HG02642 (cell line): Measurements from ENCODE around the gene TSFM.

Experiments used
- ATAC-seq: cut with Tn5 transposase; IDR thresholded peaks from one replicate; pipeline ENCODE4 v1.9.1; 2021; ENCODE audit warnings: mild to moderate bottlenecking; ENCODE audit not compliant: unreplicated experiment, poor library complexity

The TSFM gene

DNA sequence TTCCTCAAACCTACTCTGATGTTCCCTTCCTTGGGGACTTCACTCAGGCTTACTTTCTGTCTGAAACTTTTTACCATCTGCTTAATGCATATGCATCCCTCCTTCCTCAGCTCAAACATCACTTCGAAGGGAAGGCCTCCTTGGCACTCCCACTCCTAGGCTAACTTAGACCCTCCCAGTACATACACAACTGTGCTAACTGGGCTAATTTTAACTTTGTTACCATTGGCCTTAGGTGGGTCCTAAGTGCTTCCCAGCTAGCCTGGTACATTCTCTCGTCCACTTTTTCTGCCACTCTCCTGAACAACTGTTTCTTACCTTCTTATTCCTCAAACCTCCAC, 6.4 kb upstream of the TSFM start:
- no peak for ATAC-seq

DNA sequence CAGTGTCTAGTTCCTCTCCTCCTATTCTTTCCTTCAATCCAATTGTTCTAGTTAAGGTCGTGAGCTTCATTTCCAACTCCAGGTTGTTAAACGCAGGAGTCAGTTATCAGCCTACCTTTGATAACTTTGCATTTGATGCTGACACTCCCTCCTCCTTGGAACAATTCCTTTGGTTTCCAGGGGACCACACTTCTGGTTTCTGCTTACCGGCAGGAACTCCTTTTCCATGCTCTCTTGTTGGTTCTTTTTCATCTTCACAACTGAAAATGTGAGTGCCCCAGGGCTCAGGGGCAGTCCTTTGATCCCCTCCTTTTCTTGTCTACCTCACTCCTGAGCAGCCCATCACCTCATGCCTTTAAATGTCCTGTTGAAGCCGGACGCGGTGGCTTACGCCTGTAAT, 5.2 kb upstream of the TSFM start:
- no peak for ATAC-seq

DNA sequence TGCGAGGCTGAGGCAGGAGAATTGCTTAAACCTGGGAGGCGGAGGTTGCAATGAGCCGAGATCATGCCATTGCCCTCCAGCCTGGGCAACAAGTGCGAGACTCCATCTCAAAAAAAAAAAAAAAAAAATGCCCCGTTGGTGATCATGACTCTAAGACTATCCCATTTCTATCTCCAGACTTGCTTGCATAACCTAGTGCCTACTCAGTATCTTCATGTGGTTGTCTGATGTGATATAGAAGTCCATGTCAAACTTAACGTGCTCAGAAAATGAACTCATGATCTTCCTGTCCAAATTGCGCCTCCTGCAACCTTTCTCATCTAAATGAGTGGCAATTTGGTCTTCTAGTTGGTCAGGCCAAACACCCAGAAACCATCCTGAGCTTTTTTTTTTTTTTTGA, 4.7 kb upstream of the TSFM start:
- ATAC-seq = no peak

DNA sequence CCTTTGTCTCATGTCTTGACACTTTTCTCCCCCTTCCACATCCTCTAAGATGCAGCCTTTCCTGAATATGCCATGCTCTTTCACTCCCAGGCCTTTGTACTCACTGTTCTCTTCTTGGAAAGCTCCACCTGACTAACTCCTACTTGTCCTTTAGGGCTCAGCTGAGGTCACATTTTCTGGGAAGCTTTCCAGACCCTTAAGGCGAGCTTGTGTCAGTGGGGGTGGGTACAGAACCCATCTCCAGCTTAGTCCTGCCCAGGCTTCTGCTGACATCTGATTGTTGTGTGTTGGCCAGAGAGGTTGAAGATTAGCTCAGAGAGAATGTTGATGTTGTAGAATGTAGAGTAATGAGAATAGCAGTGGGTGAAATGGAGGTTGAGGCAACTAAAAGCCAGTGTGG, 2.9 kb upstream of the TSFM start:
- ATAC-seq = no peak

GRCh38 chr12:57780284-57780897, 2.2 kb upstream of the TSFM start:
- no peak for ATAC-seq

- ATAC-seq = no peak
Measured at GRCh38 chr12:57781244-57781643, 1.3 kb upstream of the TSFM start.

- ATAC-seq = no peak
Measured at GRCh38 chr12:57781801-57782200, 786 bp upstream of the TSFM start.

- no peak for ATAC-seq
Measured at GRCh38 chr12:57782243-57782607, 362 bp upstream of the TSFM start.

- ATAC-seq = no peak
Measured at GRCh38 chr12:57783466-57783801, 847 bp downstream of the TSFM start.

DNA sequence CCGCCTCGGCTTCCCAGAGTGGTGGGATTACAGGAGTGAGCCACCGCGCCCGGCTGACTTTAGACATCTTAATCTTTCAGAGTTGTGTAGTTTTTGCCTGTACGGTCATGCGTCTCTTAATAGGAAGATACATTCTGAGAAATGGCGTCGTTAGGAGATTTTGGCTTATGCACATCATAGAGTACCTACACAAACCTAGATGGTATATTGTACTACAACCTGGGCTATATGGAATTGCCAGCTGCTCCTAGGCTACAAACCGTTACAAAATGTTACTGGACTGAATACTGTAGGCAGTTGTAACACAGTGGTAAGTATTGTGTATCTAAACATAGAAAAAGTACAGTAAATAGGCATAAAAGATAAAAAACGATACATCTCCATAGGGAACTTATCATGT, 1.3 kb downstream of the TSFM start:
- ATAC-seq = no peak

- no peak for ATAC-seq
Measured at GRCh38 chr12:57793920-57794319, 11.3 kb downstream of the TSFM start.

GRCh38 chr12:57795354-57795753, 12.8 kb downstream of the TSFM start:
- no peak for ATAC-seq

DNA sequence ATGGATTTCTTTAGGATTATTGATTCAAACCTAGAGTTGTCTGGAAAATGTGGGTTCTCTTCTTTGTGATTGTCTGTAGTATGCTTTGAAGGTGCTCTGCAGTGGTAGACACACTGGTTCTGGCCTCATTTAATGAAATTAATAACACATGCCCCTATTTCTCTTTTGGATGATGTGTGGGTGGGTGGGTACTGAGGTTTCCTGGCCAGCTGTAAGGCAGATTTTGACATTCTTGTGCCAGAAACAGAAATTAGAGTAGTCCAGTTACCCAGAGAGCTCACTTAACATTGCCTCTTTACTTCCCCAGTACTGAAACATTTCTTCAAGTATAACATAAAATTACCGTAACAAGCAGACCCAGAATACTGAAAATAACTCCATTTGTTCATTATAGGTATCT, 14.4 kb downstream of the TSFM start:
- no peak for ATAC-seq

- ATAC-seq = no peak
Measured at GRCh38 chr12:57797933-57798332, 15.3 kb downstream of the TSFM start.

GRCh38 chr12:57800965-57801364, 18.4 kb downstream of the TSFM start:
- no peak for ATAC-seq

GRCh38 chr12:57802607-57803006, 20.0 kb downstream of the TSFM start:
- ATAC-seq = no peak

DNA sequence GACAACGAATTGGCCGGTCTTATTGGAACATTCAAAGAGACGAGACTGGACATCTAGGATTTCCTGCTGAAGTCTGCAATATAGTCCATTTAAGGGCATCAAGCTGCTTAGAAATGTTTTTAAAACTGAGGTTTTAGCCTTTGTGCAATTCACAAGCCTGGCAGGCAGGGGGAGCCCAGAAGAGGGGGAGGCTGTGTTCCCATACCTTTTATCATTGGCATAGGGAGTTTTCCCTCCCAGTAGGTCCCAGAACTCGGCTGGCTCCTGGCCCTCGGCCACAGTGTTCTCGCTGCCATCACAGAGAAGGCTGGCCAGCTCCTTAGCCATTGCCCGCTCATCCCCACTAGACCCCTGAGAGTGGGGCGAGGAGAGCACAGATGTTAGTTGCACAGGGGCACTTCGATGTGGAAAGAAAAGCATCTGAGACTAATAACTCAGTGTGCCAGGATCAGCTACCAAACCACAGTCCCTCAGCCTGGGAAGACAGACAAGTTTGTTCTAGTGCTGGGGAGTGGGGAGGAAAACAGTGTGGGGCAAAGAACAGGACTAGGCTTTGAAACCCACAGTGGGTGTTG, 20.8 kb downstream of the TSFM start:
- no peak for ATAC-seq

GRCh38 chr12:57806677-57807076, 24.1 kb downstream of the TSFM start:
- no peak for ATAC-seq

DNA sequence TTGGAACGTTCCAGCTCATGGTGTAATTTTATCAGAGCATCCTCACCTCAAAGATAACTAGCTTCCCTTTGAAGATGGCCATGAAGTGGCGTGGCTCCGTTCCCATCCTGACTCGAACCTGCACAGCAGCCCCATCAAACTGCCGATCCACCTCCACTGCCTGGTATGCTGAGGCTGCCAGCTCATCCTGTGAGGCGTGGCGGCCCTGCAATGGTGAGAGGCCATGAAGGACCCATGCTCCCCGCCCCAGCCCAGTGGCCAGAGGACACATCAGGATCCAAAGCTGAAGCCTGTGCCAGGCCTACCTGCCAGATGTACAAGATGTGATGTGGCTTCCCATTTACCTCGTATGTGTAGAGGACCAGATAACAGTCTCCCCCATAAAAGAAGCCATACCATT, 24.7 kb downstream of the TSFM start:
- no peak for ATAC-seq

- no peak for ATAC-seq
Measured at GRCh38 chr12:57808351-57808750, 25.8 kb downstream of the TSFM start.

GRCh38 chr12:57809425-57809824, 26.8 kb downstream of the TSFM start:
- ATAC-seq = no peak

- ATAC-seq = no peak
Measured at GRCh38 chr12:57810450-57810849, 27.9 kb downstream of the TSFM start.
